ENCODE results near the gene NKAPL. TPM values are rescaled to one million over a fixed set of nuclear protein-coding genes. Genes with fewer than 3 reads are reported as not detected.
A peak's percentile ranks its signal among the peaks of the same experiment; 100 is the strongest.

NKAPL gene
- total and polyA plus RNA-seq, 2 of the 13 experiments (the other 11 are each of a cell fraction or from before 2014, with no cell fraction given), result not detected

DNA sequence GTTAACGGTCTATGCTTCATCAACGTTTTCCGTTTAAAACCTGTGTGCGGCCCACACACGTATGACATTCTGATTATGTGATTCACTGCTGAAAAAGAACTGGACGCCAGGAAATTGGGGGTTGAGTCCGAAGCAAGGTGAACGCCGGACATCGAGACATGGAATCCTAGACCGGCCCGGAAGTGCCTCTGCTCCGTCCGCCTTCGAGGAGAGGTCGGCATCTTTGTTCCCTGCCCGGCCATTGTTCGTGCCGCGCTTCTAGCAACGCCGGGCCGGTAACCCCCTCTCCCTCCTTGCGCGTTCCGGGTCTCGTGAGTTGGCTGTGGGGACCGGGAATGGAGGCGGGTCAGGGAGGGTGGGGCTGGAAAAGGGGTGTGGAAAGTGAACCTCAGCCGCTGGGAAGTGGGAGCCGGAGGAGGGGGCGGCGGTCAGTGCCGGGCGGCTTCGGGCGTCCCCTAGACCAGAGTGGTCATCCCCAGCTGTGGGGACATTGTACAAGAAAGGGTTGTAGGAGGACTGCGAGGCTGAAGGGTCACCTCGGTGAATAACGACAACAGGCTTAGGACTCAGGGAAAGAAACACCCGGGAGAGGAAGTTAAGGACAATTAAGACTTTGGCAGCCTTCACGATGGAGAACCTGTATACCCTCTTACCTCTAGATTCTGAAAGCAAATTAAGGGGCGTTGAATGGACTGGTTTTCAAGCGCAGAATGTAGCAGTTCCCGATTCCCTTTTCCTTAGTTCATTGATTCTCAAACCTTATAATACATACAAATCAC, 33.9 kb upstream of the NKAPL start, which contains the start of gene ZSCAN9 (continued):
- TF ChIP-seq, protein P1, sequence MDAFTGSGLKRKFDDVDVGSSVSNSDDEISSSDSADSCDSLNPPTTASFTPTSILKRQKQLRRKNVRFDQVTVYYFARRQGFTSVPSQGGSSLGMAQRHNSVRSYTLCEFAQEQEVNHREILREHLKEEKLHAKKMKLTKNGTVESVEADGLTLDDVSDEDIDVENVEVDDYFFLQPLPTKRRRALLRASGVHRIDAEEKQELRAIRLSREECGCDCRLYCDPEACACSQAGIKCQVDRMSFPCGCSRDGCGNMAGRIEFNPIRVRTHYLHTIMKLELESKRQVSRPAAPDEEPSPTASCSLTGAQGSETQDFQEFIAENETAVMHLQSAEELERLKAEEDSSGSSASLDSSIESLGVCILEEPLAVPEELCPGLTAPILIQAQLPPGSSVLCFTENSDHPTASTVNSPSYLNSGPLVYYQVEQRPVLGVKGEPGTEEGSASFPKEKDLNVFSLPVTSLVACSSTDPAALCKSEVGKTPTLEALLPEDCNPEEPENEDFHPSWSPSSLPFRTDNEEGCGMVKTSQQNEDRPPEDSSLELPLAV (CRISPR knock-in tag; conservative IDR thresholded peaks at IDR 0.05; ENCODE audit: low read depth), result no peak
- TF ChIP-seq HNRNPH1 (optimal IDR thresholded peaks at IDR 0.05; ENCODE audit: low read depth, low read length) (no peak), EP300 (IDR thresholded peaks at IDR 0.05; ENCODE audit: low read depth in 2 of 2, low read length in 2 of 2) (no peak), EP300 (CRISPR knock-in tag; IDR thresholded peaks at IDR 0.05; ENCODE audit: borderline replicate concordance) (peak; percentile 69), SIN3B (IDR thresholded peaks at IDR 0.05; ENCODE audit: low read length) (peak; percentile 87), ZKSCAN5 (CRISPR knock-in tag; IDR thresholded peaks at IDR 0.05) (no peak), XBP1 (CRISPR knock-in tag; IDR thresholded peaks at IDR 0.05) (no peak), POLR2A (IDR thresholded peaks at IDR 0.05; ENCODE audit: insufficient read depth in 1 of 2, low read depth in 2 of 2, low read length in 2 of 2) (peak; percentile 79 to 81), HMG20B (CRISPR knock-in tag; conservative IDR thresholded peaks at IDR 0.05) (peak; percentile 53; the same call in 1 of the 2 replicates), SNAI1 (CRISPR knock-in tag; IDR thresholded peaks at IDR 0.05; ENCODE audit: borderline replicate concordance) (0 out of 2 replicates have a peak, but pooled peaks have one; percentile 71), MEF2D (CRISPR knock-in tag; IDR thresholded peaks at IDR 0.05) (peak; percentile 77), MED1 (CRISPR knock-in tag; IDR thresholded peaks at IDR 0.05) (peak; percentile 73), ZEB1 (IDR thresholded peaks at IDR 0.05; ENCODE audit: insufficient replicate concordance, low read depth) (peak; percentile 48), IKZF1 (IDR thresholded peaks at IDR 0.05) (no peak)
- TF ChIP-seq, protein P2, sequence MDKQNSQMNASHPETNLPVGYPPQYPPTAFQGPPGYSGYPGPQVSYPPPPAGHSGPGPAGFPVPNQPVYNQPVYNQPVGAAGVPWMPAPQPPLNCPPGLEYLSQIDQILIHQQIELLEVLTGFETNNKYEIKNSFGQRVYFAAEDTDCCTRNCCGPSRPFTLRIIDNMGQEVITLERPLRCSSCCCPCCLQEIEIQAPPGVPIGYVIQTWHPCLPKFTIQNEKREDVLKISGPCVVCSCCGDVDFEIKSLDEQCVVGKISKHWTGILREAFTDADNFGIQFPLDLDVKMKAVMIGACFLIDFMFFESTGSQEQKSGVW (CRISPR knock-in tag; IDR thresholded peaks at IDR 0.05; ENCODE audit: borderline replicate concordance), result no peak
- TF ChIP-seq, protein P3, sequence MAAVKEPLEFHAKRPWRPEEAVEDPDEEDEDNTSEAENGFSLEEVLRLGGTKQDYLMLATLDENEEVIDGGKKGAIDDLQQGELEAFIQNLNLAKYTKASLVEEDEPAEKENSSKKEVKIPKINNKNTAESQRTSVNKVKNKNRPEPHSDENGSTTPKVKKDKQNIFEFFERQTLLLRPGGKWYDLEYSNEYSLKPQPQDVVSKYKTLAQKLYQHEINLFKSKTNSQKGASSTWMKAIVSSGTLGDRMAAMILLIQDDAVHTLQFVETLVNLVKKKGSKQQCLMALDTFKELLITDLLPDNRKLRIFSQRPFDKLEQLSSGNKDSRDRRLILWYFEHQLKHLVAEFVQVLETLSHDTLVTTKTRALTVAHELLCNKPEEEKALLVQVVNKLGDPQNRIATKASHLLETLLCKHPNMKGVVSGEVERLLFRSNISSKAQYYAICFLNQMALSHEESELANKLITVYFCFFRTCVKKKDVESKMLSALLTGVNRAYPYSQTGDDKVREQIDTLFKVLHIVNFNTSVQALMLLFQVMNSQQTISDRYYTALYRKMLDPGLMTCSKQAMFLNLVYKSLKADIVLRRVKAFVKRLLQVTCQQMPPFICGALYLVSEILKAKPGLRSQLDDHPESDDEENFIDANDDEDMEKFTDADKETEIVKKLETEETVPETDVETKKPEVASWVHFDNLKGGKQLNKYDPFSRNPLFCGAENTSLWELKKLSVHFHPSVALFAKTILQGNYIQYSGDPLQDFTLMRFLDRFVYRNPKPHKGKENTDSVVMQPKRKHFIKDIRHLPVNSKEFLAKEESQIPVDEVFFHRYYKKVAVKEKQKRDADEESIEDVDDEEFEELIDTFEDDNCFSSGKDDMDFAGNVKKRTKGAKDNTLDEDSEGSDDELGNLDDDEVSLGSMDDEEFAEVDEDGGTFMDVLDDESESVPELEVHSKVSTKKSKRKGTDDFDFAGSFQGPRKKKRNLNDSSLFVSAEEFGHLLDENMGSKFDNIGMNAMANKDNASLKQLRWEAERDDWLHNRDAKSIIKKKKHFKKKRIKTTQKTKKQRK (IDR thresholded peaks at IDR 0.05; ENCODE audit: low read length), result no peak
- TF ChIP-seq, protein P4, sequence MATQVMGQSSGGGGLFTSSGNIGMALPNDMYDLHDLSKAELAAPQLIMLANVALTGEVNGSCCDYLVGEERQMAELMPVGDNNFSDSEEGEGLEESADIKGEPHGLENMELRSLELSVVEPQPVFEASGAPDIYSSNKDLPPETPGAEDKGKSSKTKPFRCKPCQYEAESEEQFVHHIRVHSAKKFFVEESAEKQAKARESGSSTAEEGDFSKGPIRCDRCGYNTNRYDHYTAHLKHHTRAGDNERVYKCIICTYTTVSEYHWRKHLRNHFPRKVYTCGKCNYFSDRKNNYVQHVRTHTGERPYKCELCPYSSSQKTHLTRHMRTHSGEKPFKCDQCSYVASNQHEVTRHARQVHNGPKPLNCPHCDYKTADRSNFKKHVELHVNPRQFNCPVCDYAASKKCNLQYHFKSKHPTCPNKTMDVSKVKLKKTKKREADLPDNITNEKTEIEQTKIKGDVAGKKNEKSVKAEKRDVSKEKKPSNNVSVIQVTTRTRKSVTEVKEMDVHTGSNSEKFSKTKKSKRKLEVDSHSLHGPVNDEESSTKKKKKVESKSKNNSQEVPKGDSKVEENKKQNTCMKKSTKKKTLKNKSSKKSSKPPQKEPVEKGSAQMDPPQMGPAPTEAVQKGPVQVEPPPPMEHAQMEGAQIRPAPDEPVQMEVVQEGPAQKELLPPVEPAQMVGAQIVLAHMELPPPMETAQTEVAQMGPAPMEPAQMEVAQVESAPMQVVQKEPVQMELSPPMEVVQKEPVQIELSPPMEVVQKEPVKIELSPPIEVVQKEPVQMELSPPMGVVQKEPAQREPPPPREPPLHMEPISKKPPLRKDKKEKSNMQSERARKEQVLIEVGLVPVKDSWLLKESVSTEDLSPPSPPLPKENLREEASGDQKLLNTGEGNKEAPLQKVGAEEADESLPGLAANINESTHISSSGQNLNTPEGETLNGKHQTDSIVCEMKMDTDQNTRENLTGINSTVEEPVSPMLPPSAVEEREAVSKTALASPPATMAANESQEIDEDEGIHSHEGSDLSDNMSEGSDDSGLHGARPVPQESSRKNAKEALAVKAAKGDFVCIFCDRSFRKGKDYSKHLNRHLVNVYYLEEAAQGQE (IDR thresholded peaks at IDR 0.05; ENCODE audit: borderline replicate concordance in 1 of 2, low read depth in 1 of 2, low read length in 2 of 2), result no peak; a peak in 1 of 4 replicates
- TF ChIP-seq, protein P5, sequence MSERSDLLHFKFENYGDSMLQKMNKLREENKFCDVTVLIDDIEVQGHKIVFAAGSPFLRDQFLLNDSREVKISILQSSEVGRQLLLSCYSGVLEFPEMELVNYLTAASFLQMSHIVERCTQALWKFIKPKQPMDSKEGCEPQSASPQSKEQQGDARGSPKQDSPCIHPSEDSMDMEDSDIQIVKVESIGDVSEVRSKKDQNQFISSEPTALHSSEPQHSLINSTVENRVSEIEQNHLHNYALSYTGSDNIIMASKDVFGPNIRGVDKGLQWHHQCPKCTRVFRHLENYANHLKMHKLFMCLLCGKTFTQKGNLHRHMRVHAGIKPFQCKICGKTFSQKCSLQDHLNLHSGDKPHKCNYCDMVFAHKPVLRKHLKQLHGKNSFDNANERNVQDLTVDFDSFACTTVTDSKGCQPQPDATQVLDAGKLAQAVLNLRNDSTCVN (CRISPR knock-in tag; IDR thresholded peaks at IDR 0.05; ENCODE audit: borderline replicate concordance), result peak; percentile 94

All from HepG2 (cell line).